A549 (cell line): ENCODE results near the gene SH3BP5. TPM values are rescaled to one million over a fixed set of nuclear protein-coding genes. Genes with fewer than 3 reads are reported as not detected.

Experiments
- ATAC-seq, 2 experiments: fragments of 200-7000 bp in 1 of 2; fragments of >200 bp in 1 of 2; cut with Nextera tagmentation in 1 of 2; cut with Tn5 transposase in 1 of 2; 3 replicates each; pipeline versions ENCODE4 v1.8.0 to v1.9.1; 2018 to 2020; ENCODE audit warnings: mild to moderate bottlenecking in 1 of 2, moderate library complexity in 1 of 2
- CTCF ChIA-PET: fragments of 300-600 bp; sonication (Branson Sonifier 250); formaldehyde crosslinking; extraction: SDS; loops from one replicate; lab custom pipeline; 2021; ENCODE audit warnings: antibody characterized with exemption, inconsistent platforms; lab: Yijun Ruan, JAX
- POLR2A ChIA-PET: fragments of 350-600 bp; formaldehyde crosslinking; extraction: SDS; loops from one replicate; lab custom pipeline; 2021; ENCODE audit warnings: antibody characterized with exemption, inconsistent platforms; lab: Yijun Ruan, JAX
- DNase-seq, 2 experiments: peaks; one replicate each; pipeline versions ENCODE4 v3.0.0 to v3.0.0-alpha.2; 2011 to 2016; ENCODE audit warnings: low read depth in 1 of 2, low spot score in 1 of 2
- FAIRE-seq: peaks from 2 replicates; lab custom pipeline; 2011; peaks lifted over from hg19 to GRCh38; lab: Jason Lieb, UNC
- H3K27ac ChIP-seq, 2 experiments: fragments of >200 bp; sonication (Bioruptor Twin); formaldehyde crosslinking; 3 replicates each; pipeline ENCODE4 v1.5.1; 2016 to 2017
- H3K4me1 ChIP-seq: fragments of >200 bp; sonication (Bioruptor Twin); formaldehyde crosslinking; 3 replicates; pipeline ENCODE4 v1.6.1; 2016
- H3K4me2 ChIP-seq: fragments of >200 bp; sonication (Bioruptor Twin); formaldehyde crosslinking; 3 replicates; pipeline ENCODE4 v1.6.1; 2016
- H3K4me3 ChIP-seq: fragments of >200 bp; sonication (Bioruptor Twin); formaldehyde crosslinking; 3 replicates; pipeline ENCODE4 v1.5.1; 2016
- H3K9me3 ChIP-seq: fragments of >200 bp; sonication (Bioruptor Twin); formaldehyde crosslinking; 3 replicates; pipeline ENCODE4 v1.6.1; 2016
- CBX8 ChIP-seq: fragments of 200-600 bp; sonication (generic); IDR thresholded peaks from 2 replicates; pipeline ENCODE4 v1.6.1; 2016
- CHD2 ChIP-seq: fragments of 150-350 bp; IDR thresholded peaks from 2 replicates; pipeline ENCODE4 v1.6.1; 2014; ENCODE audit warnings: low read length; ENCODE audit not compliant: partially characterized antibody
- CHD4 ChIP-seq: fragments of 200-600 bp; sonication (generic); IDR thresholded peaks from 2 replicates; pipeline ENCODE4 v1.6.1; 2016; ENCODE audit warnings: antibody characterized with exemption, mild to moderate bottlenecking, borderline replicate concordance
- E2F6 ChIP-seq: IDR thresholded peaks from 2 replicates; pipeline ENCODE4 v1.6.1; 2012; ENCODE audit warnings: low read depth, borderline replicate concordance
- EHF ChIP-seq: fragments of 250-450 bp; sonication (Bioruptor Pico); IDR thresholded peaks from 2 replicates; pipeline ENCODE4 v1.5.0; 2020; ENCODE audit warnings: mild to moderate bottlenecking
- EHMT2 ChIP-seq: fragments of 200-600 bp; sonication (generic); IDR thresholded peaks from 2 replicates; pipeline ENCODE4 v1.6.1; 2016; ENCODE audit warnings: antibody characterized with exemption, low read depth, mild to moderate bottlenecking, moderate library complexity
- ESRRA ChIP-seq: fragments of 150-350 bp; IDR thresholded peaks from 2 replicates; pipeline ENCODE4 v1.6.1; 2014; ENCODE audit warnings: mild to moderate bottlenecking, low read length, borderline replicate concordance
- HES2 ChIP-seq: fragments of >200 bp; sonication (Bioruptor Twin); formaldehyde crosslinking; IDR thresholded peaks from 2 replicates; pipeline ENCODE4 v1.6.1; 2016
- HOXA7 ChIP-seq: fragments of 250-450 bp; sonication (Bioruptor Pico); IDR thresholded peaks from 2 replicates; pipeline ENCODE4 v1.5.0; 2020; ENCODE audit warnings: mild to moderate bottlenecking, moderate library complexity
- HOXB13 ChIP-seq: fragments of 250-450 bp; sonication (Bioruptor Pico); IDR thresholded peaks from 2 replicates; pipeline ENCODE4 v1.5.0; 2020; ENCODE audit warnings: low read depth, mild to moderate bottlenecking, moderate library complexity
- NFE2L2 ChIP-seq: fragments of 150-350 bp; conservative IDR thresholded peaks from 2 replicates; pipeline ENCODE4 v1.6.1; 2014; ENCODE audit warnings: low read length
- NR3C1 ChIP-seq: fragments of >200 bp; sonication (Bioruptor Twin); formaldehyde crosslinking; IDR thresholded peaks from 3 replicates; pipeline ENCODE4 v1.6.1; 2017
- PBX3 ChIP-seq: IDR thresholded peaks from 2 replicates; pipeline ENCODE4 v1.6.1; 2012
- PHF8 ChIP-seq: fragments of 200-600 bp; sonication (generic); IDR thresholded peaks from 2 replicates; pipeline ENCODE4 v1.6.1; 2016; ENCODE audit warnings: low read depth, mild to moderate bottlenecking, antibody characterized with exemption, moderate library complexity, borderline replicate concordance
- POLR2AphosphoS2 ChIP-seq: conservative IDR thresholded peaks from 2 replicates; pipeline ENCODE4 v1.6.1; 2012; ENCODE audit warnings: low read length, improper control_type of control experiment, inconsistent platforms
- RCOR1 ChIP-seq: fragments of 150-350 bp; IDR thresholded peaks from 2 replicates; pipeline ENCODE4 v1.6.1; 2014; ENCODE audit warnings: antibody characterized with exemption, low read length, low read depth
- ZC3H11A ChIP-seq: fragments of 450-650 bp; IDR thresholded peaks from 2 replicates; pipeline ENCODE4 v1.6.1; 2014; ENCODE audit warnings: antibody characterized with exemption, mild to moderate bottlenecking
- ZSCAN20 ChIP-seq: fragments of 250-450 bp; sonication (Bioruptor Pico); IDR thresholded peaks from 2 replicates; pipeline ENCODE4 v1.8.0; 2022; ENCODE audit warnings: mild to moderate bottlenecking, moderate library complexity
- WGBS: methylation state at CpG from one replicate; pipeline ENCODE4 v1.1.6; 2017; ENCODE audit errors: missing lambda C conversion rate; 5-methylcytosine and 5-hydroxymethylcytosine counted together
- polyA plus RNA-seq, 4 experiments: library from polyadenylated mRNA; depleted of rRNA in 3 of 4; stranded (reverse); fragments of >200 nt; fragmentation: RNase III in 1 of 4; extraction: RNeasy Plus Mini Kit Qiagen cat#74134 plus additional on column Dnase treatment in 1 of 4; gene quantifications; 2 replicates in 3 of 4; 3 replicates in 1 of 4; pipeline ENCODE4 v1.2.3, GENCODE V29; 2011 to 2017
- TF ChIP-seq, protein P1 (sequence below): IDR thresholded peaks from 2 replicates; pipeline ENCODE4 v1.6.1; 2012
- TF ChIP-seq, protein P2 (sequence below): fragments of 200-600 bp; sonication (generic); IDR thresholded peaks from 2 replicates; pipeline ENCODE4 v1.6.1; 2016; ENCODE audit warnings: antibody characterized with exemption, mild to moderate bottlenecking, moderate library complexity

The SH3BP5 gene
- polyA plus RNA-seq, 2 of the 4 experiments (the other 2 are of a cell fraction) = 10.9 to 16.0 TPM

DNA sequence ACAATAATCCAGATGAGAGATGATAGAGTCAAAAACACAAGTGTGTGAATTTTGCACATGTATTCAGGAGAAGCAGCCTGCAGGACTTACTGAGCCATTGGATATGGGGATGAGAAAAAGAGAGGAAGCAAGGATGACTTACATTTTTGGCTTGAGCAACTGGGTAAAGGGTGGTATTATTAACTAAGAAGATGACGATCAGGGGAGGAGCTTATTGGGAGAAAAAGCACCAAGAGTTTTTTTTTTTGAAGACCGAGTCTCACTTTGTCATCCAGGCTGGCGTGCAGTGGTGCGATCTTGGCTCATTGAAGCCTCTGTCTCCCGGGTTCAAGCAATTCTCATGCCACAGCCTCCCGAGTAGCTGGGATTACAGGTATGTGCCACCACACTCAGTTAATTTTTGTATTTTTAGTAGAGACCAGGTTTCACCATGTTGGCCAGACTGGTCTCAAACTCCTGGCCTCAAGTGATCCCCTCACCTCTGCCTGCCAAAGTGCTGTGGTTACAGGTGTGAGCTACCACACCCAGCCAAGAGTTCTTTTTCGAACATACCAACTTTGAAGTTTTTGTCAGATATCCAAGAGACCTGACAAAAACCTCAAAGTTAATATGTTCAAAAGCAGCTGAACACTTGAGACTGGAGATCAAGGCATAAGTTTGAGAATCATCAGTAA is 14.8 kb upstream of the SH3BP5 start:
- FAIRE-seq (no peak), ATAC-seq (no peak)

GRCh38 chr3:15346516-15346915 is 14.1 kb upstream of the SH3BP5 start:
- DNase-seq = no peak
- ChIA-PET CTCF (interaction anchor here (1.0 to 2.9 kb wide), 3 partner anchors 12 to 79 kb away, joined by 3 to 11 read pairs (median 5); no protein-coding TSS in a partner anchor), POLR2A (no interaction called here)
- no peak for ATAC-seq
- no peak overlapping the region for H3K4me3 ChIP-seq
- TF ChIP-seq NFE2L2 (no peak), NR3C1 (no peak), CBX8 (no peak), HES2 (no peak), EHF (no peak), E2F6 (no peak), ZSCAN20 (no peak), CHD4 (no peak), ZC3H11A (no peak), PHF8 (no peak), HOXB13 (CRISPR knock-in tag) (no peak), EHMT2 (no peak), PBX3 (no peak)
- TF ChIP-seq, protein P1, sequence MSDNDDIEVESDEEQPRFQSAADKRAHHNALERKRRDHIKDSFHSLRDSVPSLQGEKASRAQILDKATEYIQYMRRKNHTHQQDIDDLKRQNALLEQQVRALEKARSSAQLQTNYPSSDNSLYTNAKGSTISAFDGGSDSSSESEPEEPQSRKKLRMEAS = no peak
- TF ChIP-seq, protein P2, sequence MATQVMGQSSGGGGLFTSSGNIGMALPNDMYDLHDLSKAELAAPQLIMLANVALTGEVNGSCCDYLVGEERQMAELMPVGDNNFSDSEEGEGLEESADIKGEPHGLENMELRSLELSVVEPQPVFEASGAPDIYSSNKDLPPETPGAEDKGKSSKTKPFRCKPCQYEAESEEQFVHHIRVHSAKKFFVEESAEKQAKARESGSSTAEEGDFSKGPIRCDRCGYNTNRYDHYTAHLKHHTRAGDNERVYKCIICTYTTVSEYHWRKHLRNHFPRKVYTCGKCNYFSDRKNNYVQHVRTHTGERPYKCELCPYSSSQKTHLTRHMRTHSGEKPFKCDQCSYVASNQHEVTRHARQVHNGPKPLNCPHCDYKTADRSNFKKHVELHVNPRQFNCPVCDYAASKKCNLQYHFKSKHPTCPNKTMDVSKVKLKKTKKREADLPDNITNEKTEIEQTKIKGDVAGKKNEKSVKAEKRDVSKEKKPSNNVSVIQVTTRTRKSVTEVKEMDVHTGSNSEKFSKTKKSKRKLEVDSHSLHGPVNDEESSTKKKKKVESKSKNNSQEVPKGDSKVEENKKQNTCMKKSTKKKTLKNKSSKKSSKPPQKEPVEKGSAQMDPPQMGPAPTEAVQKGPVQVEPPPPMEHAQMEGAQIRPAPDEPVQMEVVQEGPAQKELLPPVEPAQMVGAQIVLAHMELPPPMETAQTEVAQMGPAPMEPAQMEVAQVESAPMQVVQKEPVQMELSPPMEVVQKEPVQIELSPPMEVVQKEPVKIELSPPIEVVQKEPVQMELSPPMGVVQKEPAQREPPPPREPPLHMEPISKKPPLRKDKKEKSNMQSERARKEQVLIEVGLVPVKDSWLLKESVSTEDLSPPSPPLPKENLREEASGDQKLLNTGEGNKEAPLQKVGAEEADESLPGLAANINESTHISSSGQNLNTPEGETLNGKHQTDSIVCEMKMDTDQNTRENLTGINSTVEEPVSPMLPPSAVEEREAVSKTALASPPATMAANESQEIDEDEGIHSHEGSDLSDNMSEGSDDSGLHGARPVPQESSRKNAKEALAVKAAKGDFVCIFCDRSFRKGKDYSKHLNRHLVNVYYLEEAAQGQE = no peak
- H3K4me1 ChIP-seq = no peaks in the 10 kb centered on the region
- WGBS = 66% methylated on average over 2 of the region's 2 CpGs
- H3K27ac ChIP-seq = no peak overlapping the region
- no peak overlapping the region for H3K4me2 ChIP-seq
- H3K9me3 ChIP-seq = no peaks in the 10 kb centered on the region; the same call in 2 of the 3 replicates
- FAIRE-seq = no peak

More for the DNA sequence above, 14.8 kb upstream of the SH3BP5 start:
- no peak overlapping the region for H3K27ac ChIP-seq
- POLR2A ChIA-PET = no interaction called here
- WGBS = 80% methylated on average over 7 of the region's 7 CpGs
- H3K4me2 ChIP-seq = no peak overlapping the region
- H3K9me3 ChIP-seq = no peaks in the 10 kb centered on the region; the same call in 2 of the 3 replicates
- H3K4me1 ChIP-seq = no peaks in the 10 kb centered on the region
- no peak for TF ChIP-seq HOXA7
- no peak for TF ChIP-seq EHMT2
- no peak for TF ChIP-seq CHD2
- TF ChIP-seq ESRRA = no peak
- TF ChIP-seq POLR2AphosphoS2 = no peak
- TF ChIP-seq, protein P1 = no peak
- TF ChIP-seq, protein P2 = no peak
- no peak for TF ChIP-seq RCOR1
- no peak overlapping the region for H3K4me3 ChIP-seq
- CTCF ChIA-PET = interaction anchor here (2.9 kb wide), 1 partner anchor 79 kb away, joined by 11 read pairs; no protein-coding TSS in a partner anchor
- DNase-seq = no peak
